Body of pancreas (tissue), 4 donors: ENCODE results near the gene PMIS2.
A peak's percentile ranks its signal among the peaks of the same experiment; 100 is the strongest.

Experiments used
- CTCF ChIP-seq, 7 experiments: fragments of 450-650 bp in 4 of 7; fragments of 200-600 bp in 3 of 7; sonication (generic) in 3 of 7; IDR thresholded peaks; one replicate each; pipeline ENCODE4 v1.5.1; 2016 to 2019; ENCODE audit warnings: antibody characterized with exemption in 7 of 7
- POLR2A ChIP-seq, 3 donors: fragments of 450-650 bp; IDR thresholded peaks; one replicate each; pipeline ENCODE4 v1.6.1; 2016; ENCODE audit warnings: antibody characterized with exemption in 3 of 3, mild to moderate bottlenecking in 2 of 3

- TF ChIP-seq CTCF (IDR thresholded peaks at IDR 0.05) (no peak), POLR2A (IDR thresholded peaks at IDR 0.05) (peak; percentile 53 to 77 (median 75))
Measured at GRCh38 chr19:35545001-35545854, 40.7 kb upstream of the PMIS2 start, which contains the start of gene TMEM147.
